ENCODE measurements around the gene P2RX6. TPM values are rescaled to one million over a fixed set of nuclear protein-coding genes. Genes with fewer than 3 reads are reported as not detected.

The P2RX6 gene
- total and polyA plus RNA-seq, 9 of the 15 experiments (the other 6 are each of a cell fraction or from before 2014, with no cell fraction given) = 0.01 to 3.9 (median 1.5) TPM; not detected in 1

DNA sequence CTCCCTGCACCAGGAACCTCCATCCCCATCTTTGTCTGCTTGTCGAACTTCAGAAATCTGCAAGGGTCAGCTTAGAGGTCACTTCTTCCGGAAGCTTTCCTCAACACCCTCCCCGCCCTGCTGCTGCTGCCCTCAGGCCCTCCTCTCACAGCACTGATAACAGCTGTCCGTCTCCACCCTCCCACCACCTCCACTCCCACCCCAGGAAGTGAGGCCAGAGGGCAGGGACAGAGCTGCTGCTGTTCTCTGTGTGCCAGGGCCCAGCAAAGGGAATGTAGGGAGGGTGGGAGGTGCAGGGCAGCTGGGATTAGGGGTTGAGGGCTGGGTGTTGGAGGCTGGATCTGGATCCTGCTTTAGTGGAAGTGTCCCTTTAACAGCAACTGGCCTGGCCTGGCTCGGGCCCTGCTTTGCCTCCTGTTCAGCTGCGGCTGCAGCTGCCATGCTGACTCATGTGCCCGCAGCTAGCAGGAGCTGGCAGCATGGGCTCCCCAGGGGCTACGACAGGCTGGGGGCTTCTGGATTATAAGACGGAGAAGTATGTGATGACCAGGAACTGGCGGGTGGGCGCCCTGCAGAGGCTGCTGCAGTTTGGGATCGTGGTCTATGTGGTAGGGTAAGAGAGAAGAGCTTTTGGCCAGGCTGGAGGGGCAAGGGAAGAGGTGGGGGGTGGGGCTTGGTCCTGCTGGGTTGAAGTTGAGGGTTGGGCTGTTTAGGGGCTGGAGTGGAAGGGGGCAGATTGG, at the start of gene P2RX6 (continued):
- TF ChIP-seq CEBPB (tag; IDR thresholded peaks at IDR 0.05) = peak; percentile 20; the same call in 1 of the 2 replicates
- TF ChIP-seq HDAC8 (tag; IDR thresholded peaks at IDR 0.05) = no peak
- TF ChIP-seq ZBTB1 (CRISPR knock-in tag; IDR thresholded peaks at IDR 0.05; ENCODE audit: borderline replicate concordance, low read depth) = no peak
- TF ChIP-seq FIP1L1 (IDR thresholded peaks at IDR 0.05; ENCODE audit: low read depth, low read length, poor library complexity, severe bottlenecking) = no peak
- TF ChIP-seq PRPF4 (IDR thresholded peaks at IDR 0.05; ENCODE audit: insufficient read depth, low read depth, low read length, poor library complexity, severe bottlenecking) = no peak
- peak; percentile 27; the same call in 1 of the 2 replicates for TF ChIP-seq ZNF165 (CRISPR knock-in tag; IDR thresholded peaks at IDR 0.05; ENCODE audit: borderline replicate concordance)
- TF ChIP-seq, protein P1, sequence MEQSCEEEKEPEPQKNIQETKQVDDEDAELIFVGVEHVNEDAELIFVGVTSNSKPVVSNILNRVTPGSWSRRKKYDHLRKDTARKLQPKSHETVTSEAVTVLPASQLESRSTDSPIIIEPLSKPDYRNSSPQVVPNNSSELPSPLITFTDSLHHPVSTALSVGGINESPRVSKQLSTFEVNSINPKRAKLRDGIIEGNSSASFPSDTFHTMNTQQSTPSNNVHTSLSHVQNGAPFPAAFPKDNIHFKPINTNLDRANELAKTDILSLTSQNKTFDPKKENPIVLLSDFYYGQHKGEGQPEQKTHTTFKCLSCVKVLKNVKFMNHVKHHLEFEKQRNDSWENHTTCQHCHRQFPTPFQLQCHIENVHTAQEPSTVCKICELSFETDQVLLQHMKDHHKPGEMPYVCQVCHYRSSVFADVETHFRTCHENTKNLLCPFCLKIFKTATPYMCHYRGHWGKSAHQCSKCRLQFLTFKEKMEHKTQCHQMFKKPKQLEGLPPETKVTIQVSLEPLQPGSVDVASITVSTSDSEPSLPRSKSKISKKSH (CRISPR knock-in tag; IDR thresholded peaks at IDR 0.05) = no peak
- TF ChIP-seq SMARCE1 (IDR thresholded peaks at IDR 0.05) = no peak
- no peak for TF ChIP-seq NFYB (IDR thresholded peaks at IDR 0.05; ENCODE audit: extremely low read depth, insufficient read length)
- no peak for TF ChIP-seq XRCC4 (IDR thresholded peaks at IDR 0.05; ENCODE audit: extremely low read depth, insufficient read depth, insufficient read length)
- TF ChIP-seq, protein P2, sequence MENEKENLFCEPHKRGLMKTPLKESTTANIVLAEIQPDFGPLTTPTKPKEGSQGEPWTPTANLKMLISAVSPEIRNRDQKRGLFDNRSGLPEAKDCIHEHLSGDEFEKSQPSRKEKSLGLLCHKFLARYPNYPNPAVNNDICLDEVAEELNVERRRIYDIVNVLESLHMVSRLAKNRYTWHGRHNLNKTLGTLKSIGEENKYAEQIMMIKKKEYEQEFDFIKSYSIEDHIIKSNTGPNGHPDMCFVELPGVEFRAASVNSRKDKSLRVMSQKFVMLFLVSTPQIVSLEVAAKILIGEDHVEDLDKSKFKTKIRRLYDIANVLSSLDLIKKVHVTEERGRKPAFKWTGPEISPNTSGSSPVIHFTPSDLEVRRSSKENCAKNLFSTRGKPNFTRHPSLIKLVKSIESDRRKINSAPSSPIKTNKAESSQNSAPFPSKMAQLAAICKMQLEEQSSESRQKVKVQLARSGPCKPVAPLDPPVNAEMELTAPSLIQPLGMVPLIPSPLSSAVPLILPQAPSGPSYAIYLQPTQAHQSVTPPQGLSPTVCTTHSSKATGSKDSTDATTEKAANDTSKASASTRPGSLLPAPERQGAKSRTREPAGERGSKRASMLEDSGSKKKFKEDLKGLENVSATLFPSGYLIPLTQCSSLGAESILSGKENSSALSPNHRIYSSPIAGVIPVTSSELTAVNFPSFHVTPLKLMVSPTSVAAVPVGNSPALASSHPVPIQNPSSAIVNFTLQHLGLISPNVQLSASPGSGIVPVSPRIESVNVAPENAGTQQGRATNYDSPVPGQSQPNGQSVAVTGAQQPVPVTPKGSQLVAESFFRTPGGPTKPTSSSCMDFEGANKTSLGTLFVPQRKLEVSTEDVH (IDR thresholded peaks at IDR 0.05; ENCODE audit: low read depth, partially characterized antibody) = no peak
- TF ChIP-seq FOXA1 (IDR thresholded peaks at IDR 0.05; ENCODE audit: borderline replicate concordance) = no peak
- peak in 1 of 2 experiments; percentile 73; a peak in 2 of 4 replicates for TF ChIP-seq TEAD1 (CRISPR knock-in tag; IDR thresholded peaks at IDR 0.05)
- 0 out of 2 replicates have a peak, but pooled peaks have one; percentile 15 for TF ChIP-seq ZNF41 (CRISPR knock-in tag; conservative IDR thresholded peaks at IDR 0.05)

Measured in K562 (cell line).